NK-92 treated with Interleukin-12 subunit alpha and Interleukin-12 subunit beta, amount 100 ng/mL, for 24 hours (cell line): ENCODE measurements around the gene CDKL1.
"Not testable (repeated sequence)": the region's sequence is repeated elsewhere in the genome, so short reads cannot be mapped to it uniquely, and the experiment has no call there.

Experiments
- DNase-seq: peaks from one replicate; lab custom pipeline; 2025; lab: John Stamatoyannopoulos, UW

CDKL1 gene

DNA sequence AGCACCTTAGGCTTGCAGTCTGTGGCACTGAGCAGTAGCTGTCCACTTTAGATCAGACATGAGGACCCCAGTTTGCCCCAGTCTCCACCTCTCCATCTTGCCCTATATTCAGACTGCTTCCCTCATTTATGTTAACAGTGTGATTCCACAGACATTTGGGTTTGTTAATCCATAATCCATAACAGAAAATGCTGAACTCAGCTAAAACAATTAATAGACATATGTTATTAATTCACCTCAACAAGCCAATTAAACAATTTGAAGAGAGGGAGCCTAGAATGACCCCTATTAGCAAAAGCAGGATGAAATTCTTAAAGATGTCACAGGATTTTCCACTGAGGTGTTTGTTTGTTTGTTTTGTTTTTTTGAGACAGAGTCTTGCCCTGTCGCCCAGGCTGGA lies 9.1 kb downstream of the CDKL1 start:
- DNase-seq: no peak

DNA sequence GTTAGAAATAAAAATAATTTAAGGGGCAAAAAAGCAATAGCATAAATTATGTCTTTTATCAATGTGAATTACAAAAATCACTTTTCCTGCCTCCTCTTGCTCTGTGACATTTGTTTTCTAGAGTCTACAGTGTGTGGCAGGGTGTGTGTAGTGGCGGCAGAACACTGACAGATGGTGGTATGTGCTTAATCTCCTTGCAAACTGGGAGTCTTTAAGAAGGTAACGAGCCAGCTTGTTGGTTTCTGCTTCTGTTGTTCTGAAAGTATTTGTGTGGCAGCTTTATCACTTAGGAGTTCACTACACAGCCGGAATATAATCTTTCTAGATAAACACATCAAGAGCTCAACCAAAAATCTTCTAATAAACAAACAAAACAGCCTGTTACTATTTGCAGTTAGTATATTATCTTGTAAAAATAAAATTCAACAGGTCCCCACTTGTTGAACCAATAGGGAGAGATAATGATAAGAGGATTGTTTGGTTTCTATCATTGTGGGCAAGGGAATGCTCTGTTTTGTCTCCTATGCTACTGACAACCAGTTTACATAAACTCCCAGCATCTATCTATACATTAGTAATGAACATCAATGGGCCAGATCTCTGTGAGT lies 13.0 kb downstream of the CDKL1 start:
- no peak for DNase-seq

DNA sequence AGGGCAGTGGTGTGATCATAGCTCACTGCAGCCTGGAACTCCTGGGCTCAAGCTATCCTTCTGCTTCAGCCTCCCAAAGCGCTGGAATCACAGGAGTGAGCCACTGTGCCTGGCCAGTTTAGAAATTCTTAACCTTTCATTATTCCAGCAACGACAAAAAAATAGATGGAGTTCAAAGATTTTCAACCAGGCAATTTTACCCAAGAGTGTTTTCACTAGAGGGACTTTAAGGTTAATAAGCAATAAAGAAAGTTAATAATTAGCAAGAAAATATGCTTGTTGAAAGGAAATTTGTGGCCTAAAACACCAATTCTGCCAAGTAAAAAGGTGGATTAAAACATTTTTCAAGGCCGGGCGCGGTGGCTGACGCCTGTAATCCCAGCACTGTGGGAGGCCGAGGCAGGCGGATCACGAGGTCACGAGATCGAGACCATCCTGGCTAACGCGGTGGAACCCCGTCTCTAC lies 14.8 kb downstream of the CDKL1 start:
- no peak for DNase-seq

DNA sequence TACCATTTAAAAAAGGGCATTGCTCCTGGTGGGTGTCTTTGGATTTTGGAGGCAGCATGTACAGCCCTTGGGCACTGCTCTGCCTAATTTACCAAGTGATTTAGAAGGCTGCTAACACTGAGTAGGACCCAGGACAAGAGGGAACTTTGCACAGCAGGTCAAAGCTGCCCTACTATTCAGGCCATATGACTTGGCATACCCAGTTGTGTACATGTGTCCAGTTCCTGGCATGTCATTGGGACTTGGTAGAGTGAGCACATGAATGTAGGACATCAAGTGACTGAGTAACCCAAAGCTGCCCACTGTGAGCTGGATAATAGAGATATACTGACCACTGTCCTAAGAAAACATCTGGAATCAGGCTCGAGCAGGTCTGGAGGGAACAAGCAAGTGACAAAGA lies 15.7 kb downstream of the CDKL1 start:
- no peak for DNase-seq

DNA sequence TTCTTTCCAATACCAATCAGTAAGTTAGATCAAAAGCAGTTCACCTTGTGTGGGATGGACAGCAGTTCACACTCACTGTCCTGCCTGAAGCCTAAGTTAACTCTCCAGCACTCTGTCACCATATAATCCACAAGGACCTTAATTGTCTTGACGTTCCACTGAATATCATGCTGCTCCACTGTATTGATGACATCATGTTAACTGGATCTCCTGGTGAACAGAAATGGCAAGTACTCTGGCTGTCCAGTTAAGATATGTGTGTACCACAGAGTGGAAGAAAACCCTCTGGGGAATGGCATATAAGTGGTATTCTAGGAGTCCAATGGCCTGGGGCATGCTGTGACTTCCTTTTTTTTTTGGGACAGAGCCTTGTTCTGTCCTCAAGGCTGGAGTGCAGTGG lies 16.2 kb downstream of the CDKL1 start:
- DNase-seq: no peak

DNA sequence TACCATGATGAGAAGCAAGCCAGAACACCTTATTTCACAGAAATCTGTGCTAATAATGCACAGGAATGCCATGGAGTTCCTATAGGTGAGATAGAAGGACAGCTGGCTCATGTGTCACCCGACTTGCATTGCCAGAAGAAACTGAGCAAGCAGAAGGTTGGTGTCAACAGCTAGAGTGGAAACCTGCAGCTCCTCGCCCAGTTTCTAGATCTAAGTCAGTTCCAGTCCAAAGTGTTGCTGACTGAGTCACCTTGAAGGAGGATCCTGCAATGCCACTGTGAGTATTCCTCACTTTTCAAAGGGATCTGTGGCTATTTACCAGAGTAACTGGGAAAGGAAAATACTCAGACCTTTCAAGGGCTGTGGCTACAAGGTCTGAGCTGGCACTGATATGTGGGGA lies 17.1 kb downstream of the CDKL1 start:
- no peak for DNase-seq

DNA sequence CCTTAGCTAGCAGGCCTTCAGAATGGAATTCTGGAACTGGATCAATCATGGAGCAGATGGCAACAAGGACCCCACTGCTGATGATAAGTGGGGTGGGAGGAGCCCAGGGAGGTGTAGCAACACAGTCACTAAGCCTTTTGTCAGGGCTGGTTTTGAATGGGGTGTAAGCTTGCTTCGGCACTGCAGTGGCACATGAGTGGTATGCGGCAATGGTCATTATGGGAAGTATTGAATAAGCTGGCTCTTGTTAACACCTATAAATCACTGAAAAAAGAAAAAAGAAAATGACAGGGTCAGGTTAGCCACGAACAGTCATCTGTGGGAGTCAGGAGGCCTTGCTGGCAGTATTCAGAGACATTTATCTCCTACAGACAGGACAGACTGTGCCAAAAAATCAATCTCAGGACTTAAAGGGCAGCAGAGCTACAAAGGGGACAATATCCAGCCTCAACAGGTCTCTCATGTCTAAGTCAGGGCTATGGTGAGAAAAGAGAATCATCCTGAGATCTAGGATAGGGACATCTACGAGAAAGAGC lies 19.1 kb downstream of the CDKL1 start:
- no peak for DNase-seq

DNA sequence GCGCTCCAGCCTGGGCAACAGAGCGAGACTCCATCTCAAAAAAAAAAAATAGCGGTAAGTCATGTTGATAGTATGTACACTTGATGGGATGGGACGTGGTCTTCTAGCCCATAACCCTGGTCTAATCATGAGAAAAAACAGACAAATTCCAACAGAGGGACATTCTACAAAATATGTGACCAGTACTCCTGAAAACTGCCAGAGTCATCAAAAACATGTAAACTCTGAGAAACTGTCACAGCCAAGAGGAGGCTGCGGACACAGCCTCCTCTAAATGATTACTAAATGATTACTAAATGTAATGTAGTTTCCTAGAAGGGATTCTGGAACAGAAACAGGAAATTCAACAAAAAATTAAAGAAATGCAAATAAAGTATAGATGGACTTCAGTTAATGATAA lies 20.9 kb downstream of the CDKL1 start:
- DNase-seq: no peak

DNA sequence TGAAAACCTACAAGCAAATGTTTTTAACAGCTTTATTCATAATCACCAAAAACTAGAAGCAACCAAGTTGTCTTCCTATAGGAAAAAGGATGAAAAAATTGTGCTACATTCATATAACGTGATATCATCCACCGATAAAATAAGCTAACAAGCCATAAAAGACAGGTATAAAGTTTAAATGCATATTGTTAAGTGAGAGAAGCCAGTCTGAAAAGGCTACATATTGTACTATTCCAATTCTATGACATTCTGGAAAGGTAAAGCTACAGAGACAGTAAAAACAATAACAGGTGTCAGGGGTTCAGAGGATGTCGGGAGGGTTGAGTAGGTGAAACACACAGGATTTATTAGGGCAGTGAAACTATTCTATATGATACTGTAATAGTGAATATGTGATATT lies 22.7 kb downstream of the CDKL1 start:
- no peak for DNase-seq

DNA sequence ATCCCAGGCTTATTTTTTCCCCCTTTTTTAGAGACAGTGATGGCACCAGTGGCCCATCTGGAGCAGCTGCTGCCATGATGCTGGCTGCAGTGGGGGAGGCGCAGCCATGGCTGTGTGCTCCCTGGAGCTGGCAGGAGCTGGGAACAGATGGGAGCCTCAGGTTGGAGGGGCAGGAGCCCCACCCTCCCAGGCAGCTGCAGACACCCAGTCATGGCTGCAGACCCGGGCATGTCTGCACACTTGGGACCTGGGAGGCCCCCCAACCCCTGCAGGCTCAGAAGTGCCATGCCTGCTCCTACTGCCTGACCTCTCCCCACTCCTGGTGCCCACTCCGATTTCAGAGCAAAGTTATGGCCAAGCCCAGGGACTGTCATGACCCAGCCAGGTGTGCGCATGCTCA lies 25.1 kb downstream of the CDKL1 start:
- DNase-seq: no peak

DNA sequence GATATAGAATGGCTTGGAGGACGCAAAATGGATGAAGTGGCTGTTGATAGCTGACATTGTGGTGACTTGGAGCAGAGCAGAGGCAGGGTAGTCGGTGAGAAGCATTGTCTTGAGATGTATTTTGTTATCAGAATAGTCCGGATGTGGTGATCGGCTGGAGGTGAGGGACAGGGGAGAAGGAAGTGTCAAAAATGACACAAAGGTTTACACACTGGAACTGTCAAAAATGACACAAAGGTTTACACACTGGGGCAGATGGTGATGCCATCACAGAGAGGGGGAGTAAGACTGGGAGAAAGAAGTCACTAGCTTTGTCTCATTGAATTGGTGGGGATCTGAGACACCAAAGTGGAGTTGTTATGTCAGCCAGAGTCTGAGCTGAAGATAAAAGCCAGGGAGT lies 30.1 kb downstream of the CDKL1 start:
- DNase-seq: no peak

DNA sequence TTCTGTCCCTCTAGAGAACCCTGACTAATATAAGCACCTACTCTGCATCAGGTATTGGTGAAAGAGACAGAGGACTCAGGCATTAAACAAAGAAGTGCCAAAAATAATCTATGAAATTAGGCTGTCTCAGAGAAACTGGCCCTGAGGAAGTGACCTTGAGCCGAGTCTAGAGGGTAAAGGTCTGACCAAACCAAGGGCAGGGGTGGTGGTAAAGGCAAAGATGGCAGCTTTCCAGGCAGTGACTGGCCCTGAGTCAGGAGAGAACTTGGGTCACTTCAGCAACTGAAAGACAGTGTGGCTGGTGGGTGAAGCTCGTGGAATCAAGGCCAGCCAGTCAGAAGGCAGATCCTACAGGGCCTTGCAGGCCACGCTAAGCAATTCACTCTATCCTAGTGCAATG lies 30.6 kb downstream of the CDKL1 start:
- no peak for DNase-seq

DNA sequence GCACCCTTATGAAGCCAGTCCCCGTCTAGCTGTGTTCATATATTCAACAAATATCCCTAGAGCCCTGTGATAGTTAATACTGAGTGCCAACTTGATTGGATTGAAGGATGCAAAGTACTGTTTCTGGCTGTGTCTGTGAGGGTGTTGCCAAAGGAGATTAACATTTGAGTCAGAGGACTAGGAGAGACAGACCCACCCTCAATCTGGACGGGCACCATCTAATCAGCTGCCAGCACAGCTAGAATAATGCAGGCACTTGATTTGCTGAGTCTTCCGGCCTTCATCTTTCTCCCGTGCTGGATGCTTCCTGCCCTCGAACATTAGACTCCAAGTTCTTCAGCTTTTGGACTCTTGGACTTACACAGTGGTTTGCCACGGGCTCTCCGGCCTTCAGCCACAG lies 31.1 kb downstream of the CDKL1 start:
- DNase-seq: not testable (repeated sequence)

DNA sequence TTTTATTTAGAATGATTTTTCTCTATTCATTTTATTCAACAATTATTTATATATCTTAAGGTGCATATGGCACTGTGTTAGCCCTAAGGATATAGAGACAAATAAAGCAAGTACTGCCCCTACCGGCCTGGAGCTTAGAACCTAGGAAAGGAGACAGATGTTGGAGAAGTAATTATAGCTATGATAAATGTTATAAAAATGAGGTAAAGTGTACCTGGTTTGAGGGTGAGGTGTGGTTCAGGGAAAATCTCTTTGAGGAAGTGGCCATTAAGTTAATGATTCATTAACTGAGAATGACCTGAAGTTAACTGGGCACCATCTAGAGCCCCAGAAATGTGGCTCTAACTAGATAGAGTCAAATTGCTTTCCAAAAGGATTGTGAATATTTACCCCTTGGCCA lies 31.9 kb downstream of the CDKL1 start:
- DNase-seq: no peak

DNA sequence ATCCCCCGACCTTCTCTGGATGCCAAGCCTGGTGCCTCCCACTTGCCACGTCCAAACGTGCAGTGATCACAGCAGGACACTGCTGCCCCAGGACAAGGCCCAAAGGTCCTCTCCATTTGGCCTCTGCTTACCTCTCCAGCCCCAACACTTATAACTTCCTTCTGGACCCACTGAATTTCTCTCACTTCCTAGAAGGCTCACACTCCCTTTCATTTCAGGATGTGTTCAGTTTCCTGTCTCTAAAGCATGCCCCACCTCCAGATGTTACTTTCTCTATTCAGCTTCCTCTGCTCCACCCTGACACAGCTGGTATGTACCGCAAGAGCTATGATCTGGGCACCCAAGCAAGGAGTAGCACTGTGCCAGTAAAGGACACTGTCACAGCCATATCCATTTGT lies 33.0 kb downstream of the CDKL1 start:
- no peak for DNase-seq

DNA sequence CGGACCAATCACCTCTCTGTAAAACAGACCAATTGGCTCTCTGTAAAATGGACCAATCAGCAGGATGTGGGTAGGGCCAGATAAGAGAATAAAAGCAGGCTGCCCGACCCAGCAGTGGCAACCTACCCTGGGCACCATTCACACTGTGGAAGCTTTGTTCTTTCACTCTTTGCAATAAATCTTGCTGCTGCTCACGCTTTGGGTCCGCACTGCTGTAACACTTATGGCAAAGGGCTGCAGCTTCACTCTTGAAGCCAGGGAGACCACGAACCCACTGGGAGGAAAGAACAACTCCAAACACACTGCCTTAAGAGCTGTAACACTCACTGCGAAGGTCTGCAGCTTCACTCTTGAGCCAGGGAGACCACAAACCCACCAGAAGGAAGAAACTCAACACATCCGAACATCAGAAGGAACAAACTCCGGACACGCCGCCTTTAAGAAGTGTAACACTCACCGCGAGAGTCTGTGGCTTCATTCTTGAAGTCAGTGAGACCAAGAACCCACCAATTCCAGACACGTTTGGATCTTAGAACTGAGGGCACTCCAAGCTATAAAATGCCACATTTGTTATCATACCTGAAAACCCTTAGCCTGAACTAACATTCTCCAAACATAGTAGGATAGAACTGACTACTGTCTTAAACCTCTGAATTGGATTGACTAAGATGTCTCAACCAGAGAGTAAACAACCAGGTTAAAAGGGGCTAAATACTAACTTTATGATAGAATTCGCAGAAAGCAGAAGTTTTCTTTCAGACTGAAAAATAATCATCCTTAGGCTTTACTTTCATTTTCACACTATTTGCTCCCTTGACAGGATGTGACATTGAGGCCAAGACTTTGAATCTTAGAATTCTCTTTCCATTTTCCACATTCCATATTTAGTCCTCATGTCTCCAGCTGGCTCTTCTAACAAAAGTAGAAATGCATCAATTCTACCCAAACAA lies 33.6 kb downstream of the CDKL1 start:
- DNase-seq: no peak

DNA sequence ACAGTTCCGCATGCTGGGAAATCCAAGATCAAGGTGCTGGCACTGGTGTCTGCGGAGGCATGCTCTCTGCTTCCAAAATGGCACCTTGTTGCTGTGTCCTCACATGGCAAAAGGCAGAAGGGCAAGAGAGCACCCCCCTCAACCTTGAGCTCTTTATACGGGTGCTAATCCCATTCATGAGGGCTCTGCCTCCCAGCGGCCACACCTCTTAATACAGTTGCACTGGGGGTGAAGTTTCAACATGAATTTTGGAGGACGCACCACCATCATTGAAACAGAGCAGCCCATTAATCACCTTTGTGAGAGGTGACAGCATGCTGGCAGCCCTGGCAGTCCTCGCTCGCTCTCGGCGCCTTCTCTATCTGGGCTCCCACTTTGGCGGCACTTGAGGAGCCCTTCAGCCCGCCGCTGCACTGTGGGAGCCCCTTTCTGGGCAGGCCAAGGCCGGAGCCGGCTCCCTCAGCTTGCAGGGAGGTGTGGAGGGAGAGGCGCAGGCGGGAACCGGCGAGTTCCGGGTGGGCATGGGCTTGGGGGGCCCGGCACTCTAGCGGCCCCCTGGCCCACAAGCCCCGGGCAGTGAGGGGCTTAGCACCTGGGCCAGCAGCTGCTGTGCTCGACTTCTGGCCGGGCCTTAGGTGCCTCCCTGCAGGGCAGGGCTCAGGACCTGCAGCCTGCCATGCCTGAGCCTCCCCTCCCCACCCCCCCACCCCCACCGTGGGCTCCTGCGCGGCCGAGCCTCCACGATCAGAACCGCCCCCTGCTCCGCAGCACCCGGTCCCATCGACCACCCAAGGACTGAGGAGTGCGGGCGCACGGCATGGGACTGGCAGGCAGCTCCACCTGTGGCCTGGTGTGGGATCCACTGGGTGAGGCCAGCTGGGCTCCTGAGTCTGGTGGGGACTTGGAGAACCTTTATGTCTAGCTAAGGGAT lies 34.9 kb downstream of the CDKL1 start:
- DNase-seq: not testable (repeated sequence)

DNA sequence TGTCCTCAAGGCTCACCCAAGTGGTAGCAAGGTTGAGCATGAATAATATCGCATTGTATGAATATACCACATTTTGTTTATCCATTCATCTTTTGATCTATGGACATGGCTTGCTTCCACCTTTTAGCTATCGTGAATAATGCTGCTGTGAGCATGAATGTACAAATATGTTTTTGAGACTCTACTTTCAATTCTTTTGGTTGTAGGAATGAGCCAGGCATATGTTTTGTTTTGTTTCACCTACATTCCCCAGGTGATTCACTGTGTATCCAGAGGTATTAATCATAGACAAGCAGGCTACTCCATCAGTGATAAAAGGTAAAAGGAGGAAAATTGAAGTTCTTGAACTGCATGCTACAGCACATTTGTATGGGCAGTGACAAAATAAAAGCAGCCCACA lies 35.8 kb downstream of the CDKL1 start:
- DNase-seq: no peak

DNA sequence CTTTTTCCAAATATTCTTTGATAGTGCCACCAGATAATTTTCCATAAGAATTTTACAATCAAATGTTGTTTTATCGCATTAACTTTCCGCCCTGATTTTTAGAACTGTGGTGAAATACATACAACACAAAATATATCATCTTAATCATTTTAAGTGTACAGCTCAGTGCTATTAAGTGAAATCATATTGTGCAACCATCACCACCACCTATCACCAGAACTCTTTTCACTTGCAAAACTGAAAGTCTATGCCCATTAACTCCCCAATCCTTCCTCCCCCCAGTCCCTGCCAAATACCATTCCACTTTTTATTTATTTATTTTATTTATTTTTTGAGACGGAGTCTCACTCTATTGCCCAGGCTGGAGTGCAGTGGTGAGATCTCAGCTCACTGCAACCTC lies 36.6 kb downstream of the CDKL1 start:
- no peak for DNase-seq

DNA sequence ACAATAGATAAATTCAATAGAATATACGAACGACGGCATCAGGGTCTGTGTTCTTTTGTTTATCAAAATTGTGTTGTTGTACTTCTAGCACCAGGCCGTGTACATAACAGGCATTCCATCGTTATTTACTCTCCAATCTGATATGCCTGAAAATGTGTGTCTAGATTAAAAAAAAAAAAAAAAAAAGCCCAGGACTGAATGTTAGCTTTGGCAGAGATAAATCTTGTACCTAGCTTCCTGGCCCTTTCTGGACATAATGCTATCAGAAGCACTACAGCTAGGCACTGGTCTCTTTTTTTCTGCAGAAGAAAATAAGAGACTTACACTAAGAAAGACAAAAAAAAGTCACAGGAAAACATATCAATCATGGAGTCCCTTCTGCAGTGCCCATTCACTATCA lies 37.0 kb downstream of the CDKL1 start:
- DNase-seq: no peak

DNA sequence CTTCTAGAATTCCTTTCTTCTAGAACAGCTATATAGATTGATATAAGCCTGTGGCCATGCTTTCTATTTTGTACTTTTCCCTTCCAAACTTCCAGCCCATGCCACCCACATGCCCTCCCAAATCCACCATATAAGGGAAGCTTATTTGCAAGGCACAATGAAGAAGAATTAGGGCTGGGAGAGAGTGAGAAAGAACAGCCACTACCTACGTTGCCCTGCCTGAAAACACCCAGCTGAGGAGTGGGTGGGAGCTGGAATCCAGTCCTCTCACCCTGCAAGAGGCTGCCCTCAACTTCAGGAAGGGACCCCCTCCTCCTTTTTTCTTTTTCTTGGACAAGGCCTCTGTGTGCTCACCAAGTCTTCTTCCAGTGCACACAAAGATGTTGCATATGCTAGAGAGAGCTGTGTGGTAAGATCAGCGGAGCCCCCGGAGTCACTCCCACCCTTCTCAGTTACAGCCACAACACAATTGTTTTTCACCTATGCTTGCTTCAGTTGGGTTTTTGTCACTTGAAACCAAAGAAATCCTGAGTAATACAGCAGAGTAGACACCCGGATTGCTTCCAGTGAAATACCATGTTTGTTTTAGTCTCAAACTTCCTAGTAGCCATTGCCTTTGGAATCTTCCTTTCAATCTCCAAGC lies 38.8 kb downstream of the CDKL1 start:
- DNase-seq: no peak

DNA sequence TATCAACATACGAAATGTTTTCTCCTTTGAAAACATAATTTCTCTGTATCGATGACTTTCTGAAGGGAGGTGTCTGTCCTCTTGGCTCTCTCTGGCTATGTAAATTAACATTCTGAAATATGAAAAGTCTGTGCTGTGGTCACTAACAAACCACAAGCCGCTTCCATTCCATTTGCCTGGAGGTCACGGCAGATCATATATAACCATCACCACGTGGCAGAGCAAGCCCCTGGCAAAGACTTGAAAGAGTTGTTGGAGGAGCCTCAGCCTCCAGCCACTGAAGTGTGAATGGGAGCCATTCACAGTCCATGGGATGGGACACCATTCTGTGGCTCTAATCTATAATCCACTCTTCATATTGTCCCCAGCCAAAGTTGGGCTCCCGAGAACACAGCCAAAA lies 39.6 kb downstream of the CDKL1 start:
- DNase-seq: no peak
